GM12878 (cell line): ENCODE data around the gene ZDHHC14.

ENCODE experiments used
- CTCF ChIP-seq, 3 experiments: IDR thresholded peaks in 2 of 3; conservative IDR thresholded peaks in 1 of 3; 2 replicates each; pipeline ENCODE4 v1.5.1; 2011; ENCODE audit warnings: low read depth in 3 of 3, low read length in 3 of 3, mild to moderate bottlenecking in 3 of 3, control low read depth in 2 of 3, moderate library complexity in 2 of 3, inconsistent platforms in 1 of 3, mixed read lengths in 1 of 3; ENCODE audit not compliant: control insufficient read depth in 2 of 3, insufficient read depth in 1 of 3; ENCODE audit errors: extremely low read depth in 1 of 3
- MAX ChIP-seq: IDR thresholded peaks from 2 replicates; pipeline ENCODE4 v1.6.1; 2012; ENCODE audit warnings: low read depth, low read length, improper control_type of control experiment
- TAF1 ChIP-seq: IDR thresholded peaks from 2 replicates; pipeline ENCODE4 v1.6.1; 2011; ENCODE audit warnings: mild to moderate bottlenecking, low read depth, low read length, borderline replicate concordance

GRCh38 chr6:157574851-157575424, 193.9 kb downstream of the ZDHHC14 start:
- no peak for TF ChIP-seq TAF1
- no peak for TF ChIP-seq CTCF (IDR thresholded peaks at IDR 0.05 in 2 of 3, conservative IDR thresholded peaks at IDR 0.05 in 1 of 3; ENCODE audit: control insufficient read depth in 2 of 3, extremely low read depth in 1 of 3, insufficient read depth in 1 of 3, low read depth in 3 of 3, low read length in 3 of 3)
- no peak for TF ChIP-seq MAX
